Stomach (tissue), 4 donors: ENCODE results near the gene DNAI1.

ENCODE experiments used
- POLR2AphosphoS5 ChIP-seq, 3 donors: sonication (generic); formaldehyde crosslinking; IDR thresholded peaks; one replicate each; pipeline ENCODE4 v1.6.1; 2016; ENCODE audit warnings: antibody characterized with exemption in 3 of 3
- TF ChIP-seq, protein P1 (sequence below), 7 experiments: fragments of 450-650 bp in 4 of 7; fragments of 200-600 bp in 3 of 7; sonication (generic) in 3 of 7; IDR thresholded peaks; one replicate each; pipeline ENCODE4 v1.5.1; 2016 to 2019; ENCODE audit warnings: antibody characterized with exemption in 7 of 7, control low read depth in 2 of 7, mild to moderate bottlenecking in 1 of 7

DNA sequence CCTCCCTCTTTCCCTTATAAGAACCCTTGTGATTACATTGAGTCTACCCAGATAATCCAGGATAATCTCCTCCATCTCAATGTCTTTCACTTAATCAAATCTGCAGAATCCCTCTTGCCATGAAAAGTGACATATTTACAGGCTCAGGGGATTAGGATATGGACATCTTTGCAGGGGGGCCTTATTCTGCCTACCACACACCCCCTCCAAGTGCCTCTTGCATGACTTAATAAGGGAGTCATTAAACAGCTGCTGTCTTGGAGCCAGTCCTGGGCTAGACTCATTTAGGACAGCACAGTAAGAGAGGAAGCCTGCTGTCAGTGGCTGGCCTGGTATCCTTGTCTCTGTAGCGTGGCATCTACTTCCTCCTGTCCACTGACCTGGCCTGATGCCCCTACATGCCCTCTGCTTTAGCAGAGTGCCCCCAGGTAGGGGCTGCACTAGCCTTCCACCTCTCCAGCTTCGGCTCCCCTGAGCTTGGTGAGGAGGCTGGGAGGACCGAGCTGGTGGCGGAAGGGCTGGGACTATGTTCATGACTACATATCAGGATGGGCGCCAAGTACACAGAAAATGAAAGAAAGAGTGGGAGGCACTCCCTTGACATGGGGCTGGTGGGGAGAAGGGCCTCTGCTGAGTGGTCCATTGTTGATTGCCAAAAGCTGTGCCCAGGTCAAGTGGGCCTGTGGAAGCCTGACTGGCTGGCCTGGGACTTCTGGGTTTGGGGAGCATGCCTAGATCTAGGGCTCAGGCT, 46.9 kb downstream of the DNAI1 start:
- TF ChIP-seq, protein P1, sequence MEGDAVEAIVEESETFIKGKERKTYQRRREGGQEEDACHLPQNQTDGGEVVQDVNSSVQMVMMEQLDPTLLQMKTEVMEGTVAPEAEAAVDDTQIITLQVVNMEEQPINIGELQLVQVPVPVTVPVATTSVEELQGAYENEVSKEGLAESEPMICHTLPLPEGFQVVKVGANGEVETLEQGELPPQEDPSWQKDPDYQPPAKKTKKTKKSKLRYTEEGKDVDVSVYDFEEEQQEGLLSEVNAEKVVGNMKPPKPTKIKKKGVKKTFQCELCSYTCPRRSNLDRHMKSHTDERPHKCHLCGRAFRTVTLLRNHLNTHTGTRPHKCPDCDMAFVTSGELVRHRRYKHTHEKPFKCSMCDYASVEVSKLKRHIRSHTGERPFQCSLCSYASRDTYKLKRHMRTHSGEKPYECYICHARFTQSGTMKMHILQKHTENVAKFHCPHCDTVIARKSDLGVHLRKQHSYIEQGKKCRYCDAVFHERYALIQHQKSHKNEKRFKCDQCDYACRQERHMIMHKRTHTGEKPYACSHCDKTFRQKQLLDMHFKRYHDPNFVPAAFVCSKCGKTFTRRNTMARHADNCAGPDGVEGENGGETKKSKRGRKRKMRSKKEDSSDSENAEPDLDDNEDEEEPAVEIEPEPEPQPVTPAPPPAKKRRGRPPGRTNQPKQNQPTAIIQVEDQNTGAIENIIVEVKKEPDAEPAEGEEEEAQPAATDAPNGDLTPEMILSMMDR (IDR thresholded peaks at IDR 0.05), result no peak
- no peak for TF ChIP-seq POLR2AphosphoS5 (IDR thresholded peaks at IDR 0.05)
